HEK293 (cell line): Measurements from ENCODE around the gene PTGFRN.

Experiments
- CTCF ChIA-PET: fragments of 350-600 bp; formaldehyde crosslinking; extraction: SDS; loops from one replicate; lab custom pipeline; 2021; ENCODE audit warnings: antibody characterized with exemption; lab: Yijun Ruan, JAX
- POLR2A ChIA-PET: fragments of 300-600 bp; formaldehyde crosslinking; extraction: SDS; loops from one replicate; lab custom pipeline; 2020; ENCODE audit warnings: antibody characterized with exemption, inconsistent platforms; lab: Yijun Ruan, JAX
- H3K27ac ChIP-seq: fragments of 200-500 bp; sonication (Bioruptor generic); 2 replicates; pipeline ENCODE4 v1.5.1; 2014; ENCODE audit warnings: low read depth, low read length, control low read depth, inconsistent platforms; ENCODE audit errors: extremely low read depth
- H3K36me3 ChIP-seq, 2 experiments: fragments of 200-500 bp in 1 of 2; sonication (Bioruptor generic) in 1 of 2; 1 replicate in 1 of 2; 2 replicates in 1 of 2; pipeline ENCODE4 v1.5.1; 2014 to 2017; ENCODE audit warnings: inconsistent platforms in 2 of 2, low read length in 2 of 2; ENCODE audit not compliant: control insufficient read depth in 2 of 2, insufficient read depth in 1 of 2
- H3K4me1 ChIP-seq: fragments of 200-500 bp; sonication (Bioruptor generic); 2 replicates; pipeline ENCODE4 v1.5.1; 2014; ENCODE audit warnings: mild to moderate bottlenecking, low read length, inconsistent platforms; ENCODE audit not compliant: control insufficient read depth, insufficient read depth
- H3K4me3 ChIP-seq: 2 replicates; pipeline ENCODE4 v1.5.1; 2011; ENCODE audit warnings: low read depth, mild to moderate bottlenecking, control low read depth, low read length, moderate library complexity
- H3K9me3 ChIP-seq: fragments of 200-500 bp; sonication (Bioruptor generic); 2 replicates; pipeline ENCODE4 v1.5.1; 2014; ENCODE audit warnings: low read depth, low read length, inconsistent platforms; ENCODE audit not compliant: control insufficient read depth, insufficient read depth
- GLIS2 ChIP-seq: fragments of 450-650 bp; formaldehyde crosslinking; IDR thresholded peaks from 2 replicates; pipeline ENCODE4 v1.5.1; 2016; ENCODE audit warnings: missing biosample characterization, missing genetic modification characterization
- KLF1 ChIP-seq: fragments of 450-650 bp; formaldehyde crosslinking; IDR thresholded peaks from 2 replicates; pipeline ENCODE4 v1.5.1; 2016; ENCODE audit warnings: missing biosample characterization, missing genetic modification characterization
- KLF8 ChIP-seq: fragments of 450-650 bp; formaldehyde crosslinking; IDR thresholded peaks from 2 replicates; pipeline ENCODE4 v1.5.1; 2016; ENCODE audit warnings: missing biosample characterization, missing genetic modification characterization
- PBX3 ChIP-seq: sonication (generic); formaldehyde crosslinking; IDR thresholded peaks from 2 replicates; pipeline ENCODE4 v1.8.1; 2022; ENCODE audit warnings: mild to moderate bottlenecking, moderate library complexity, missing genetic modification reagents
- ZBTB10 ChIP-seq: fragments of 450-650 bp; formaldehyde crosslinking; IDR thresholded peaks from 2 replicates; pipeline ENCODE4 v1.5.1; 2016; ENCODE audit warnings: missing biosample characterization, missing genetic modification characterization
- ZEB2 ChIP-seq: fragments of 450-650 bp; formaldehyde crosslinking; IDR thresholded peaks from 2 replicates; pipeline ENCODE4 v1.5.1; 2016; ENCODE audit warnings: missing biosample characterization, missing genetic modification characterization
- ZIC2 ChIP-seq: fragments of 450-650 bp; formaldehyde crosslinking; IDR thresholded peaks from 2 replicates; pipeline ENCODE4 v1.5.1; 2016; ENCODE audit warnings: missing biosample characterization, missing genetic modification characterization
- ZNF10 ChIP-seq: fragments of 450-650 bp; formaldehyde crosslinking; IDR thresholded peaks from 2 replicates; pipeline ENCODE4 v1.5.1; 2017; ENCODE audit warnings: missing biosample characterization, missing genetic modification characterization
- ZNF121 ChIP-seq: fragments of 450-650 bp; formaldehyde crosslinking; IDR thresholded peaks from 2 replicates; pipeline ENCODE4 v1.5.1; 2016; ENCODE audit warnings: missing biosample characterization, missing genetic modification characterization
- ZNF138 ChIP-seq: fragments of 450-650 bp; formaldehyde crosslinking; IDR thresholded peaks from 2 replicates; pipeline ENCODE4 v1.5.1; 2016; ENCODE audit warnings: missing biosample characterization, missing genetic modification characterization, borderline replicate concordance
- ZNF175 ChIP-seq: fragments of 450-650 bp; formaldehyde crosslinking; IDR thresholded peaks from 2 replicates; pipeline ENCODE4 v1.5.1; 2016; ENCODE audit warnings: missing biosample characterization, missing genetic modification characterization
- ZNF202 ChIP-seq: fragments of 450-650 bp; formaldehyde crosslinking; IDR thresholded peaks from 2 replicates; pipeline ENCODE4 v1.5.1; 2016; ENCODE audit warnings: missing biosample characterization, missing genetic modification characterization, borderline replicate concordance
- ZNF324 ChIP-seq: fragments of 450-650 bp; formaldehyde crosslinking; IDR thresholded peaks from 2 replicates; pipeline ENCODE4 v1.5.1; 2016; ENCODE audit warnings: missing biosample characterization, missing genetic modification characterization
- ZNF335 ChIP-seq: fragments of 450-650 bp; formaldehyde crosslinking; conservative IDR thresholded peaks from 2 replicates; pipeline ENCODE4 v1.5.1; 2016; ENCODE audit warnings: missing biosample characterization, missing genetic modification characterization
- ZNF341 ChIP-seq: fragments of 450-650 bp; formaldehyde crosslinking; IDR thresholded peaks from 2 replicates; pipeline ENCODE4; 2016; ENCODE audit warnings: low read depth, missing biosample characterization, missing genetic modification characterization
- ZNF394 ChIP-seq: fragments of 450-650 bp; formaldehyde crosslinking; IDR thresholded peaks from 2 replicates; pipeline ENCODE4 v1.5.1; 2016; ENCODE audit warnings: missing biosample characterization, missing genetic modification characterization, mild to moderate bottlenecking, moderate library complexity, borderline replicate concordance
- ZNF404 ChIP-seq: fragments of 450-650 bp; formaldehyde crosslinking; IDR thresholded peaks from 2 replicates; pipeline ENCODE4 v1.5.1; 2017; ENCODE audit warnings: missing biosample characterization, missing genetic modification characterization
- ZNF48 ChIP-seq: fragments of 450-650 bp; formaldehyde crosslinking; IDR thresholded peaks from 2 replicates; pipeline ENCODE4 v1.5.1; 2016; ENCODE audit warnings: missing biosample characterization, missing genetic modification characterization
- ZNF513 ChIP-seq: fragments of 450-650 bp; IDR thresholded peaks from 2 replicates; pipeline ENCODE4 v1.5.1; 2018; ENCODE audit warnings: missing biosample characterization, missing genetic modification characterization
- ZNF514 ChIP-seq: fragments of 450-650 bp; formaldehyde crosslinking; IDR thresholded peaks from 2 replicates; pipeline ENCODE4 v1.5.1; 2016; ENCODE audit warnings: missing biosample characterization, missing genetic modification characterization
- ZNF529 ChIP-seq: fragments of 450-650 bp; formaldehyde crosslinking; IDR thresholded peaks from 2 replicates; pipeline ENCODE4 v1.5.1; 2017; ENCODE audit warnings: missing genetic modification characterization, missing biosample characterization; ENCODE audit not compliant: insufficient replicate concordance
- ZNF549 ChIP-seq: fragments of 450-650 bp; IDR thresholded peaks from 2 replicates; pipeline ENCODE4 v1.5.1; 2018; ENCODE audit warnings: missing biosample characterization, missing genetic modification characterization, mild to moderate bottlenecking, inconsistent platforms, moderate library complexity
- ZNF555 ChIP-seq: fragments of 450-650 bp; formaldehyde crosslinking; conservative IDR thresholded peaks from 2 replicates; pipeline ENCODE4 v1.5.1; 2017; ENCODE audit warnings: missing biosample characterization, mild to moderate bottlenecking, missing genetic modification characterization, inconsistent platforms
- ZNF558 ChIP-seq: fragments of 450-650 bp; formaldehyde crosslinking; IDR thresholded peaks from 2 replicates; pipeline ENCODE4 v1.5.1; 2016; ENCODE audit warnings: missing biosample characterization, missing genetic modification characterization
- ZNF596 ChIP-seq: fragments of 450-650 bp; IDR thresholded peaks from 2 replicates; pipeline ENCODE4 v1.5.0; 2018; ENCODE audit warnings: missing biosample characterization, mild to moderate bottlenecking, missing genetic modification characterization, moderate library complexity
- ZNF600 ChIP-seq: fragments of 450-650 bp; formaldehyde crosslinking; IDR thresholded peaks from 2 replicates; pipeline ENCODE4 v1.5.1; 2016; ENCODE audit warnings: missing biosample characterization, missing genetic modification characterization
- ZNF624 ChIP-seq: fragments of 450-650 bp; formaldehyde crosslinking; IDR thresholded peaks from 2 replicates; pipeline ENCODE4 v1.5.1; 2017; ENCODE audit warnings: missing biosample characterization, missing genetic modification characterization
- ZNF629 ChIP-seq: fragments of 450-650 bp; formaldehyde crosslinking; IDR thresholded peaks from 2 replicates; pipeline ENCODE4 v1.5.1; 2017; ENCODE audit warnings: missing biosample characterization, missing genetic modification characterization
- ZNF645 ChIP-seq: fragments of 450-650 bp; formaldehyde crosslinking; IDR thresholded peaks from 2 replicates; pipeline ENCODE4; 2016; ENCODE audit warnings: missing biosample characterization, missing genetic modification characterization
- ZNF768 ChIP-seq: fragments of 450-650 bp; formaldehyde crosslinking; IDR thresholded peaks from 2 replicates; pipeline ENCODE4 v1.5.1; 2018; ENCODE audit warnings: missing biosample characterization, mild to moderate bottlenecking, missing genetic modification characterization
- ZSCAN23 ChIP-seq: fragments of 450-650 bp; formaldehyde crosslinking; IDR thresholded peaks from 2 replicates; pipeline ENCODE4 v1.5.1; 2016; ENCODE audit warnings: missing biosample characterization, missing genetic modification characterization

Gene PTGFRN

GRCh38 chr1:116949213-116949985, 39.7 kb downstream of the PTGFRN start:
- Histone ChIP-seq H3K36me3 (peaks cover 3 to 79% of the 10 kb centered on the region in 2 experiments; a peak in 2 of 3 replicates), H3K4me1 (no peaks in the 10 kb centered on the region), H3K9me3 (no peaks in the 10 kb centered on the region), H3K4me3 (no peak overlapping the region), H3K27ac (no peak overlapping the region)
- ChIA-PET POLR2A (no interaction called here), CTCF (no interaction called here)
- TF ChIP-seq ZNF624 (tag by site-specific recombination) (no peak), ZNF394 (tag by site-specific recombination) (no peak), ZNF555 (tag by site-specific recombination) (no peak), ZNF514 (no peak), ZNF529 (tag by site-specific recombination) (no peak), ZSCAN23 (tag by site-specific recombination) (no peak), ZNF596 (no peak), ZNF341 (tag by site-specific recombination) (no peak), ZNF48 (tag by site-specific recombination) (no peak), ZNF121 (no peak), ZNF600 (no peak), ZBTB10 (tag by site-specific recombination) (no peak), ZIC2 (tag by site-specific recombination) (no peak), KLF1 (no peak), ZNF629 (no peak), ZNF138 (tag by site-specific recombination) (no peak), ZEB2 (no peak), GLIS2 (no peak)

- Histone ChIP-seq H3K36me3 (peaks cover 3 to 77% of the 10 kb centered on the region in 2 experiments; a peak in 2 of 3 replicates), H3K9me3 (no peaks in the 10 kb centered on the region), H3K4me3 (no peak overlapping the region), H3K27ac (no peak overlapping the region), H3K4me1 (no peaks in the 10 kb centered on the region)
- ChIA-PET CTCF (interaction anchor here (0.5 to 1.4 kb wide), 4 partner anchors 11 to 213 kb away, joined by 3 to 6 read pairs (median 4); no protein-coding TSS in a partner anchor), POLR2A (no interaction called here)
- TF ChIP-seq ZNF596: no peak
- TF ChIP-seq ZNF335 (tag by site-specific recombination): no peak
- TF ChIP-seq ZNF202: no peak
- TF ChIP-seq KLF8 (tag by site-specific recombination): no peak
- TF ChIP-seq ZNF513 (tag by site-specific recombination): no peak
- TF ChIP-seq ZNF645 (tag by site-specific recombination): no peak
- no peak for TF ChIP-seq ZNF10 (tag by site-specific recombination)
- TF ChIP-seq ZNF558: no peak
- TF ChIP-seq ZNF549 (tag by site-specific recombination): no peak
- no peak for TF ChIP-seq PBX3 (CRISPR knock-in tag)
- TF ChIP-seq ZNF768 (tag by site-specific recombination): no peak
- no peak for TF ChIP-seq ZNF175 (tag by site-specific recombination)
- no peak for TF ChIP-seq ZNF404 (tag by site-specific recombination)
- no peak for TF ChIP-seq ZNF324
Measured at GRCh38 chr1:116950517-116951199, 40.9 kb downstream of the PTGFRN start.
